ENCODE measurements around the gene CASP1.
A peak's percentile ranks its signal among the peaks of the same experiment; 100 is the strongest.
"Not testable (repeated sequence)": the region's sequence is repeated elsewhere in the genome, so short reads cannot be mapped to it uniquely, and the experiment has no call there.

CASP1 gene

GRCh38 chr11:105034813-105035620 lies at the start of gene CASP1:
Gene CASP1, minus strand, starts transcription at chr11:105035144. Its CDS starts 31 bp downstream, at chr11:105035113.
- DNase-seq (ENCODE audit: low read depth) = peak; percentile 30

- no peak for DNase-seq (ENCODE audit: low read depth)
Measured at GRCh38 chr11:105081412-105082150, 46.6 kb upstream of the CASP1 start.

GRCh38 chr11:105080171-105080906 lies 45.4 kb upstream of the CASP1 start:
- DNase-seq (ENCODE audit: low read depth) = not testable (repeated sequence)

GRCh38 chr11:105078283-105078682 lies 43.3 kb upstream of the CASP1 start:
- DNase-seq (ENCODE audit: low read depth) = no peak

GRCh38 chr11:105077141-105077790 lies 42.3 kb upstream of the CASP1 start:
- DNase-seq (ENCODE audit: low read depth) = not testable (repeated sequence)

GRCh38 chr11:105074166-105074530 lies 39.2 kb upstream of the CASP1 start:
- no peak for DNase-seq (ENCODE audit: low read depth)

- DNase-seq (ENCODE audit: low read depth) = no peak
Measured at GRCh38 chr11:105073456-105074165, 38.7 kb upstream of the CASP1 start.

GRCh38 chr11:105072080-105072479 lies 37.1 kb upstream of the CASP1 start:
- DNase-seq (ENCODE audit: low read depth) = not testable (repeated sequence)

- no peak for DNase-seq (ENCODE audit: low read depth)
Measured at GRCh38 chr11:105071089-105071732, 36.3 kb upstream of the CASP1 start.

GRCh38 chr11:105070306-105070705 lies 35.4 kb upstream of the CASP1 start:
- DNase-seq (ENCODE audit: low read depth) = no peak

GRCh38 chr11:105069749-105070148 lies 34.8 kb upstream of the CASP1 start:
- not testable (repeated sequence) for DNase-seq (ENCODE audit: low read depth)

- not testable (repeated sequence) for DNase-seq (ENCODE audit: low read depth)
Measured at GRCh38 chr11:105063245-105063941, 28.4 kb upstream of the CASP1 start.

- DNase-seq (ENCODE audit: low read depth) = no peak
Measured at GRCh38 chr11:105057432-105057831, 22.5 kb upstream of the CASP1 start.

- DNase-seq (ENCODE audit: low read depth) = no peak
Measured at GRCh38 chr11:105056446-105056845, 21.5 kb upstream of the CASP1 start.

- no peak for DNase-seq (ENCODE audit: low read depth)
Measured at GRCh38 chr11:105054723-105055493, 20.0 kb upstream of the CASP1 start.

- no peak for DNase-seq (ENCODE audit: low read depth)
Measured at GRCh38 chr11:105052487-105052886, 17.5 kb upstream of the CASP1 start.

GRCh38 chr11:105051559-105051958 lies 16.6 kb upstream of the CASP1 start:
- DNase-seq (ENCODE audit: low read depth) = no peak

GRCh38 chr11:105049481-105049880 lies 14.5 kb upstream of the CASP1 start:
- DNase-seq (ENCODE audit: low read depth) = no peak

- peak; percentile 92 for DNase-seq (ENCODE audit: low read depth)
Measured at GRCh38 chr11:105046898-105047579, 12.1 kb upstream of the CASP1 start.
